NCI-H2081 treated with DMSO at 0.1 percent for 48 hours (cell line): ENCODE results near the gene FOXP1.
A peak's percentile ranks its signal among the peaks of the same experiment; 100 is the strongest.

Experiments used
- DNase-seq: peaks from one replicate; lab custom pipeline; 2025; lab: John Stamatoyannopoulos, UW

The FOXP1 gene

GRCh38 chr3:71102111-71102983, 481.2 kb downstream of the FOXP1 start:
- DNase-seq, result peak; percentile 61

GRCh38 chr3:71101626-71102025, 481.9 kb downstream of the FOXP1 start:
- DNase-seq, result no peak

GRCh38 chr3:71101014-71101413, 482.5 kb downstream of the FOXP1 start:
- DNase-seq, result no peak

GRCh38 chr3:71099997-71100719, 483.4 kb downstream of the FOXP1 start:
- no peak for DNase-seq

- DNase-seq, result no peak
These were observed 486.0 kb downstream of the FOXP1 start for GRCh38 chr3:71097557-71097956.

- DNase-seq, result no peak
These were observed 487.8 kb downstream of the FOXP1 start for GRCh38 chr3:71095511-71096291.

- no peak for DNase-seq
These were observed 488.8 kb downstream of the FOXP1 start for GRCh38 chr3:71094658-71095209.

GRCh38 chr3:71092665-71093064, 490.9 kb downstream of the FOXP1 start:
- no peak for DNase-seq

- DNase-seq, result no peak
These were observed 493.3 kb downstream of the FOXP1 start for GRCh38 chr3:71090207-71090606.

GRCh38 chr3:71089271-71089847, 494.2 kb downstream of the FOXP1 start:
- DNase-seq, result no peak

- DNase-seq, result no peak
These were observed 494.8 kb downstream of the FOXP1 start for GRCh38 chr3:71088742-71089141.

GRCh38 chr3:71088019-71088708, 495.4 kb downstream of the FOXP1 start:
- DNase-seq, result no peak

GRCh38 chr3:71087143-71088018, 496.1 kb downstream of the FOXP1 start:
- DNase-seq, result no peak

GRCh38 chr3:71086777-71087142, 496.8 kb downstream of the FOXP1 start:
- no peak for DNase-seq

- no peak for DNase-seq
These were observed 499.8 kb downstream of the FOXP1 start for GRCh38 chr3:71083726-71084131.

GRCh38 chr3:71082833-71083232, 500.7 kb downstream of the FOXP1 start:
- DNase-seq, result no peak

GRCh38 chr3:71080517-71081083, 502.9 kb downstream of the FOXP1 start:
- no peak for DNase-seq

GRCh38 chr3:71078723-71079525, 504.6 kb downstream of the FOXP1 start:
- no peak for DNase-seq

- no peak for DNase-seq
These were observed 505.3 kb downstream of the FOXP1 start for GRCh38 chr3:71078199-71078598.
